Neural cell (in vitro differentiated cells): ENCODE data around the gene LXN.

Experiments used
- CTCF ChIP-seq: fragments of 450-650 bp; IDR thresholded peaks from 2 replicates; pipeline ENCODE4 v1.5.1; 2014; ENCODE audit warnings: antibody characterized with exemption, mild to moderate bottlenecking, moderate library complexity; ENCODE audit not compliant: poor library complexity, severe bottlenecking
- RAD21 ChIP-seq: fragments of 450-650 bp; conservative IDR thresholded peaks from 2 replicates; pipeline ENCODE4 v1.6.1; 2014; ENCODE audit warnings: antibody characterized with exemption, mild to moderate bottlenecking, moderate library complexity
- REST ChIP-seq: IDR thresholded peaks from 2 replicates; pipeline ENCODE4 v1.6.1; 2012; ENCODE audit warnings: borderline replicate concordance
- SMC3 ChIP-seq: fragments of 450-650 bp; conservative IDR thresholded peaks from 2 replicates; pipeline ENCODE4 v1.6.1; 2014; ENCODE audit warnings: antibody characterized with exemption, mild to moderate bottlenecking, moderate library complexity; ENCODE audit not compliant: poor library complexity
- TAF1 ChIP-seq: IDR thresholded peaks from 2 replicates; pipeline ENCODE4 v1.6.1; 2012; ENCODE audit warnings: low read depth

GRCh38 chr3:158712443-158712842 lies 40.0 kb upstream of the LXN start:
- no peak for TF ChIP-seq CTCF
- TF ChIP-seq RAD21, result no peak
- TF ChIP-seq SMC3, result no peak
- no peak for TF ChIP-seq REST
- no peak for TF ChIP-seq TAF1
